ENCODE results near the gene ZNF580. TPM values are rescaled to one million over a fixed set of nuclear protein-coding genes. Genes with fewer than 3 reads are reported as not detected.
A peak's percentile ranks its signal among the peaks of the same experiment; 100 is the strongest.

The ZNF580 gene
- total RNA-seq, 1 experiment from 2014 or later, result 22.8 TPM

DNA sequence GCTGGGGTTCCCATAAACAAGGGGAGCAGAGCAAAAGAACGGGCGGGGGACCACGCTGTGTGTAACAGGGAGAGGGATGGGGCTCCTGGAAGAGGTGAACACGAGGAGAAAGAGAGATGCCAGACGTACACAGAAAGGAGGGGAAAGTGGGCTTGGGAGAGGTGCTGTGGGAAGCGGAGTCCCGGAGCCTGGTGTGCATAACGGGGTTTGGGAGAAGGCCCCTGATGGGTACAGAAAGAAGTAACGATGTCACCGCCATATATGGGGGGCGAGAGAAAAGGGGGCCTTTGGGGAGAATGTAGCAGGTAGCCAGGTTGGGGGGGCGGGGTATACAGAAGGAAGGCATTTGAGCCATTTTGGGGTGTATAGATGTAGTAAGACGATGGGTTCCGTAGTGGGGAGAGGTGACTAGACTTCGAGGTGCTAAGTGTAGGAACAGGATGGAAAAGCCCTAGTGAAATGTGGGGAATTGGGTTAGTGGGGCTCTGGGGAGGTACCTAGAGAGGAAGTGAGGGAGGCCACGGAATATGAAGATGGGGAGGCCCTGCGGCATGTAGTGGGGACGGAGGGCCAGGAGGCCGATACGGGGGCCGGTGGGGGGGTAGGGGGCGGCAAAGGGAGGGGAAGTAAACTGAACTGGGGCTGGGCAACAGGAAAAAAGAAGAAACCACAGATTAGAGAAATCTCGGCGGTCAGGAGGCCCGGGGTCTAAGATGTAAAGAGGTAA, 787 bp downstream of the ZNF580 start:
- H3K23me2 ChIP-seq (ENCODE audit: insufficient read length, low read depth, low read length, poor library complexity, severe bottlenecking), result peaks cover 29% of the 10 kb centered on the region
- no peak overlapping the region for H3K23ac ChIP-seq (ENCODE audit: insufficient read length, low read depth, low read length)
- no peak overlapping the region for H2AK5ac ChIP-seq (ENCODE audit: insufficient read length, low read length)
- no peak overlapping the region for H4K8ac ChIP-seq (replicated peaks; ENCODE audit: insufficient read length, low read depth, low read length)
- H3K9ac ChIP-seq (ENCODE audit: extremely low read depth, insufficient read length, low read length), result peak overlapping the region; percentile 61
- H2AFZ ChIP-seq (ENCODE audit: low read length), result no peak overlapping the region
- no peak overlapping the region for H2BK15ac ChIP-seq (ENCODE audit: low read depth, low read length)
- Mint-ChIP-seq H3K36me3 (ENCODE audit: insufficient read depth in 1 of 3, low read depth in 3 of 3) (peaks cover 24 to 34% (median 32%) of the 10 kb centered on the region in 3 experiments), H3K27me3 (ENCODE audit: low read depth) (peaks cover 3% of the 10 kb centered on the region; the same call in 1 of the 2 replicates), H3K4me3 (peak overlapping the region; percentile 97), H3K27ac (peak overlapping the region; percentile 84 to 95 (median 91)), H3K9me3 (peaks cover 0 to 4% of the 10 kb centered on the region in 2 experiments; a peak in 3 of 5 replicates), H3K4me1 (peaks cover 17 to 35% of the 10 kb centered on the region in 2 experiments)
- H2BK20ac ChIP-seq (ENCODE audit: low read depth, low read length, poor library complexity, severe bottlenecking), result no peak overlapping the region
- H3K4me2 ChIP-seq (ENCODE audit: insufficient read depth, insufficient read length, low read length), result peak overlapping the region; percentile 73
- no peaks in the 10 kb centered on the region for H3K9me3 ChIP-seq (ENCODE audit: control insufficient read depth, low read depth, low read length)
- H3K18ac ChIP-seq (ENCODE audit: insufficient read length, low read depth, low read length), result no peak overlapping the region
- no peak overlapping the region for H2BK12ac ChIP-seq (ENCODE audit: insufficient read length, low read depth, low read length)
- H4K91ac ChIP-seq (ENCODE audit: insufficient read length, low read depth, low read length), result no peak overlapping the region
- H3K4me1 ChIP-seq (ENCODE audit: insufficient read depth, low read length), result no peaks in the 10 kb centered on the region
- DNase-seq, result no peak
- H2BK120ac ChIP-seq (ENCODE audit: low read depth, low read length, poor library complexity, severe bottlenecking), result no peak overlapping the region
- H3K56ac ChIP-seq (ENCODE audit: insufficient read length, low read depth, low read length), result no peak overlapping the region
- H2BK5ac ChIP-seq (ENCODE audit: insufficient read length, low read length), result no peak overlapping the region
- no peak overlapping the region for H3T11ph ChIP-seq (ENCODE audit: low read length)
- H3K79me2 ChIP-seq (ENCODE audit: insufficient read depth, low read length), result peaks cover 7% of the 10 kb centered on the region; the same call in 1 of the 2 replicates
- peaks cover 3% of the 10 kb centered on the region for H3K79me1 ChIP-seq (ENCODE audit: insufficient read depth, low read depth, low read length, poor library complexity, severe bottlenecking)
- H4K20me1 ChIP-seq (ENCODE audit: control insufficient read depth, insufficient read depth, insufficient read length), result no peaks in the 10 kb centered on the region
- no peak for TF ChIP-seq CTCF (conservative IDR thresholded peaks at IDR 0.05)
- peak overlapping the region; percentile 46; the same call in 1 of the 2 replicates for H3K14ac ChIP-seq (ENCODE audit: insufficient read depth, low read length)
- H3K27me3 ChIP-seq (ENCODE audit: insufficient read depth, low read length), result no peaks in the 10 kb centered on the region
- H3K27ac ChIP-seq (ENCODE audit: insufficient read length, low read depth, low read length), result no peak overlapping the region
- no peak overlapping the region for H3K4ac ChIP-seq (ENCODE audit: low read depth, low read length)
- WGBS (ENCODE audit: extremely low coverage, insufficient read length, low lambda C conversion rate), result no CpG with 5 or more reads among the region's 25 CpGs
- H4K5ac ChIP-seq (ENCODE audit: insufficient read length, low read depth, low read length), result no peak overlapping the region
